GM10248 (cell line): ENCODE results near the gene SELP.

Experiments used
- CTCF ChIA-PET: fragments of 300-600 bp; sonication (Branson Sonifier 250); formaldehyde crosslinking; extraction: SDS; loops from one replicate; lab custom pipeline; 2021; ENCODE audit warnings: antibody characterized with exemption; lab: Yijun Ruan, JAX
- POLR2A ChIA-PET: fragments of 350-650 bp; sonication (Branson Sonifier 250); formaldehyde crosslinking; extraction: SDS; loops from one replicate; lab custom pipeline; 2020; ENCODE audit warnings: antibody characterized with exemption; lab: Yijun Ruan, JAX
- DNase-seq: peaks from one replicate; pipeline ENCODE4 v3.0.0; 2012; ENCODE audit errors: extremely low spot score
- TF ChIP-seq, protein P1 (sequence below): IDR thresholded peaks from 2 replicates; pipeline ENCODE4 v1.5.1; 2012; ENCODE audit warnings: mild to moderate bottlenecking, low read depth; ENCODE audit errors: extremely low read depth, missing control alignments, control extremely low read depth

The SELP gene

DNA sequence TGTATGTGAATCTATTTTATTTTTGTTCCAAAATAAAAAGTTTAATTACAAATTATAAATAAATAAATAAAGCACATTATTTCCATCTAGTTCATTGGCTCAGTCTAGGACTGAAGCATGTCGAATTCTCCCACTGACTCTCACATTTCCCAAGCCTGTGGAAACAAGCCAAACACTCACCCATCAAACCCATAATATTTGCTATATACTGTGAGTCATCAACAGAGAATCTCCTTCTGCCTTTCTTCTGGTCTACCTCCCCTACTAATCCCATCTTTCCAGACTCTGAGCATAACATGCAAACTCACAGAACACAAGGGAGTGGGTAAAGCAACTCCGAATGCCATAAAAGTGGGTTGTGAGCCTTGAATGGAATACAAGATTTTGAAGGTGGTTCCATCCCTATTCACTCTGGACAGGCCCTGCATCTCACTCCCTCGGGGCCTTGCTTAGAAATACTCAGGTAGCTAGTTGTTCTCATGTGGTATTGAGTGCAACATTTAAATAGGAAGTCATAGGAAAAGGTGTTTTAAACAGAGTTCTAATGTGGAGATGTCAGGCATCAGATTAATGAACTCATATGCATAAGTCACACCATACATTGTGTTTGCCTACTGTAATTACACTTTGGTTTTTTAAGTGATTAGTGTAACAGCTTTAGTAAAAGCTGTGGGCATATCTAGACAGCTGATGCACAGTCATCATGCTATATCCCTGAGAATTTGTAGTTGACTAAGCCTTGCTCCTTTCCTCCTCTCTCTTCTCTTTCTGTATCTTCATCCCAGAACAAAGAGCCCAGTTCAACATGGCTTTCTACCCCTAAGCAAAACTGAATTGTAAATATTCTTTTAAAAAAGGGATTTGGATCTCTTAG, 90.7 kb downstream of the SELP start:
- ChIA-PET CTCF (interaction anchor here (1.2 to 4.3 kb wide), 2 partner anchors 8 to 9 kb away, joined by 3 to 14 read pairs; no protein-coding TSS in a partner anchor), POLR2A (no interaction called here)
- DNase-seq, result no peak
- TF ChIP-seq, protein P1, sequence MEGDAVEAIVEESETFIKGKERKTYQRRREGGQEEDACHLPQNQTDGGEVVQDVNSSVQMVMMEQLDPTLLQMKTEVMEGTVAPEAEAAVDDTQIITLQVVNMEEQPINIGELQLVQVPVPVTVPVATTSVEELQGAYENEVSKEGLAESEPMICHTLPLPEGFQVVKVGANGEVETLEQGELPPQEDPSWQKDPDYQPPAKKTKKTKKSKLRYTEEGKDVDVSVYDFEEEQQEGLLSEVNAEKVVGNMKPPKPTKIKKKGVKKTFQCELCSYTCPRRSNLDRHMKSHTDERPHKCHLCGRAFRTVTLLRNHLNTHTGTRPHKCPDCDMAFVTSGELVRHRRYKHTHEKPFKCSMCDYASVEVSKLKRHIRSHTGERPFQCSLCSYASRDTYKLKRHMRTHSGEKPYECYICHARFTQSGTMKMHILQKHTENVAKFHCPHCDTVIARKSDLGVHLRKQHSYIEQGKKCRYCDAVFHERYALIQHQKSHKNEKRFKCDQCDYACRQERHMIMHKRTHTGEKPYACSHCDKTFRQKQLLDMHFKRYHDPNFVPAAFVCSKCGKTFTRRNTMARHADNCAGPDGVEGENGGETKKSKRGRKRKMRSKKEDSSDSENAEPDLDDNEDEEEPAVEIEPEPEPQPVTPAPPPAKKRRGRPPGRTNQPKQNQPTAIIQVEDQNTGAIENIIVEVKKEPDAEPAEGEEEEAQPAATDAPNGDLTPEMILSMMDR, result no peak
